Ovary (tissue), 3 donors: ENCODE measurements around the gene INTS6.

Source experiments
- POLR2A ChIP-seq: fragments of 450-650 bp; IDR thresholded peaks from one replicate; pipeline ENCODE4 v1.6.1; 2017; ENCODE audit warnings: antibody characterized with exemption, mild to moderate bottlenecking, moderate library complexity
- TF ChIP-seq, protein P1 (sequence below), 3 donors: fragments of 450-650 bp in 2 of 3; fragments of 200-600 bp in 1 of 3; IDR thresholded peaks; one replicate each; pipeline versions ENCODE4 v1.5.1 to v1.8.0; 2016 to 2022; ENCODE audit warnings: antibody characterized with exemption in 3 of 3, mild to moderate bottlenecking in 1 of 3
- donor health status: DM: no; HTN: no; CAD: no.

DNA sequence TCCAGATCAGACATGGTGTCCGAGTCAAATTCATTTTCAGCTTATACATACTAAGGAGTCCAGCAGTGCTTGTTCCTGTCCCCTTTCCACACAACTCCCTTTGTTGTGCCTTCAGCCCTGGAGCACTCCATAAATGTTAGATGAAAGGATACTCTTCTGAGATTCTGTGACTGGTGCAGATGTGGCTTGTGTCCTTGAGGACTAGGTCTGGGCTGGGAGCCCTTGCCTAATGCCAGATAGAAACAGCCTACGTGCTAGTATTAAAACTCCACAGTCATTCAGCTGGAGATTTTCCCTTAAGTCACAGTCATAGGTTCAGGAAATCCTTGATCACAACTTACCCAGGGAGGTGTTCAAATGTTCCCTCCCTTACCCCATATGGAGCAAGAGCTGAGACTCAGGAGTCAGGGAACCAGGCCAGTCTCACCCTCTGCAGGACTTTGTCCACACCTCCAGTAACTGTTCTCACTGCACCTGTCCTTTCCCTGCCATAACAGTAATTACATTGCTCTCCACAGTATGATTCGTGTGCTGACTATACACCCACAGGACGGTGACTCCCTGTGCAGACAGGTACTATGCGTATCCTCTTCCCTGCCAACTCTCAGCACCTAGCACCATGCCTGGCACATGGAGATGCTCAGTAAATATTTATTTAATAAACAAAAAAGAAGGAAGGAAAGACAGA is 128.9 kb downstream of the INTS6 start:
- TF ChIP-seq, protein P1, sequence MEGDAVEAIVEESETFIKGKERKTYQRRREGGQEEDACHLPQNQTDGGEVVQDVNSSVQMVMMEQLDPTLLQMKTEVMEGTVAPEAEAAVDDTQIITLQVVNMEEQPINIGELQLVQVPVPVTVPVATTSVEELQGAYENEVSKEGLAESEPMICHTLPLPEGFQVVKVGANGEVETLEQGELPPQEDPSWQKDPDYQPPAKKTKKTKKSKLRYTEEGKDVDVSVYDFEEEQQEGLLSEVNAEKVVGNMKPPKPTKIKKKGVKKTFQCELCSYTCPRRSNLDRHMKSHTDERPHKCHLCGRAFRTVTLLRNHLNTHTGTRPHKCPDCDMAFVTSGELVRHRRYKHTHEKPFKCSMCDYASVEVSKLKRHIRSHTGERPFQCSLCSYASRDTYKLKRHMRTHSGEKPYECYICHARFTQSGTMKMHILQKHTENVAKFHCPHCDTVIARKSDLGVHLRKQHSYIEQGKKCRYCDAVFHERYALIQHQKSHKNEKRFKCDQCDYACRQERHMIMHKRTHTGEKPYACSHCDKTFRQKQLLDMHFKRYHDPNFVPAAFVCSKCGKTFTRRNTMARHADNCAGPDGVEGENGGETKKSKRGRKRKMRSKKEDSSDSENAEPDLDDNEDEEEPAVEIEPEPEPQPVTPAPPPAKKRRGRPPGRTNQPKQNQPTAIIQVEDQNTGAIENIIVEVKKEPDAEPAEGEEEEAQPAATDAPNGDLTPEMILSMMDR (IDR thresholded peaks at IDR 0.05), result no peak
- no peak for TF ChIP-seq POLR2A
